ENCODE measurements around the gene REPIN1.

REPIN1 gene

DNA sequence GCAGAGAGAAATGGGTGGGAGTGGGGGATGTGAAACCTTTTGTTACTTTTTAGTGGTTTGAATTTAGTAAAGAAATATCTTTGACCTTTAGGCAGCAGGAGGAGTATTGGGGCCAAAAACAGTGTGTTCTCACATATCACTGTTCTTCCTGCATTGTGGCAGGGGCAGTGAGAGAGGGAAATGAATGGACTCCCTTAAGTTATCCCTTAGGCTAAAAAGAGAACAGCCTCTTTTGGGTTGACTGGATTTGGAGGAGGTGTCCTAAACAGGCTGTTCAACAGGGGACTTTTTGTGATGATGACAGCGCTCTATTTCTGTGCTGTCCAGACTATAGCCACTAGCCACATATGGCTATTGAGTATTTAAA, 32.8 kb downstream of the REPIN1 start:
- Histone ChIP-seq H2BK12ac (ENCODE audit: low read length) (peak overlapping the region; percentile 98), H3K9me3 (ENCODE audit: insufficient read depth, low read depth, low read length) (peaks cover 1% of the 10 kb centered on the region), H3K4me1 (ENCODE audit: control insufficient read depth in 1 of 2, insufficient read depth in 2 of 2, low read length in 2 of 2) (peaks cover 55 to 72% of the 10 kb centered on the region in 2 experiments), H3K23ac (ENCODE audit: low read length) (no peak overlapping the region), H2AFZ (ENCODE audit: insufficient read depth, low read length, poor library complexity) (peak overlapping the region; percentile 33), H4K8ac (ENCODE audit: low read depth, low read length) (peak overlapping the region; percentile 87), H3K4me3 (ENCODE audit: low read depth, low read length) (no peak overlapping the region), H2BK5ac (ENCODE audit: low read depth, low read length, poor library complexity) (peak overlapping the region; percentile 97), H3K27ac (ENCODE audit: low read depth, low read length) (peak overlapping the region; percentile 93), H3K79me2 (ENCODE audit: control insufficient read depth, insufficient read depth, low read length, poor library complexity) (peaks cover 38% of the 10 kb centered on the region), H4K91ac (ENCODE audit: low read depth, low read length) (peak overlapping the region; percentile 97), H3K4ac (ENCODE audit: low read depth, low read length) (peak overlapping the region; percentile 90), H3K9ac (ENCODE audit: low read length) (no peak overlapping the region), H3K27me3 (ENCODE audit: insufficient read depth, low read length) (no peaks in the 10 kb centered on the region), H2BK120ac (ENCODE audit: insufficient read depth, low read length, poor library complexity) (peak overlapping the region; percentile 98), H3K4me2 (ENCODE audit: low read length) (no peak overlapping the region), H3K18ac (ENCODE audit: low read length) (peak overlapping the region; percentile 92), H3K36me3 (ENCODE audit: control insufficient read depth in 1 of 2, insufficient read depth in 2 of 2, low read length in 2 of 2) (peaks cover 16 to 18% of the 10 kb centered on the region in 2 experiments), H3K14ac (ENCODE audit: low read length) (peak overlapping the region; percentile 97), H3K79me1 (ENCODE audit: low read length) (peaks cover 75% of the 10 kb centered on the region), H4K12ac (ENCODE audit: low read depth, low read length) (no peak overlapping the region), H2AK5ac (ENCODE audit: low read length) (peak overlapping the region; percentile 93)
- WGBS (ENCODE audit: extremely low coverage, insufficient coverage, insufficient read length): no CpG with 5 or more reads among the region's 1 CpG
- no peak for DNase-seq

DNA sequence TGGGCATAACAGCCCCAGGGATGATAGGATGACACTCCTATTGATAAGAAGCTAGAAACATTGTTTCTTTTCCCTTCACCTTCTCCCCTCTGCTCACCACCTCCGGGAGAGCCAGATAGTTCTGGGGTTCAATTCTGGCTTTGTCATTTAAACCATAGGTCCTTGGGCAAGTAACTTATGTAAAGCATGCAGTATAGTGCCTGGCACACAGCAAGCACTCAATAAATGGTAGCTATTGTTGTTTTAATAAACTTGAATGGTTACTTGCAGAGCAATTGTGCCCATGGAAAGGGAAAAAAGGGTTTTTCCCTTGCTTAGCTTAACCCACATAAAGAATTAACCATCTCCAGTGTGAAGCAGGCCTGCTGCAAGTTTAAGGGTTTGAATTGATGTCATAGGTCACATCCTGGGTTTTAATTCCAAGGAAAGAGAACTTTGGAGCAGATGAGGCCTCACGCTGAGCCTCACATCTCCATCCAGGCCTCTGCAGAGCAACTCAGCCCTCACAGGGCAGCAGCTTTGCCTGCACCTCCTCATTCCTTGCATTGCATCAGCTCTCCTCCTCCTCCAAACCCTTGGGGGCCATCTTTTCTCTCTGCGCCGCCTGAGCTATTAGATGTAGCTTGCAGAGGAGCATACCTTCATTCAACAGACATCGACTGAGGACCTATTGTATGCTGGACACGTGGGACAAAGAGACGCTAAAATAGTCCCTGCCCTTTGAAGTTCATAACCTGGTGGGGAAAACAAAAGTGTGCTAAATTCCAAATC, 33.4 kb downstream of the REPIN1 start:
- no CpG with 5 or more reads among the region's 7 CpGs for WGBS (ENCODE audit: extremely low coverage, insufficient coverage, insufficient read length)

DNA sequence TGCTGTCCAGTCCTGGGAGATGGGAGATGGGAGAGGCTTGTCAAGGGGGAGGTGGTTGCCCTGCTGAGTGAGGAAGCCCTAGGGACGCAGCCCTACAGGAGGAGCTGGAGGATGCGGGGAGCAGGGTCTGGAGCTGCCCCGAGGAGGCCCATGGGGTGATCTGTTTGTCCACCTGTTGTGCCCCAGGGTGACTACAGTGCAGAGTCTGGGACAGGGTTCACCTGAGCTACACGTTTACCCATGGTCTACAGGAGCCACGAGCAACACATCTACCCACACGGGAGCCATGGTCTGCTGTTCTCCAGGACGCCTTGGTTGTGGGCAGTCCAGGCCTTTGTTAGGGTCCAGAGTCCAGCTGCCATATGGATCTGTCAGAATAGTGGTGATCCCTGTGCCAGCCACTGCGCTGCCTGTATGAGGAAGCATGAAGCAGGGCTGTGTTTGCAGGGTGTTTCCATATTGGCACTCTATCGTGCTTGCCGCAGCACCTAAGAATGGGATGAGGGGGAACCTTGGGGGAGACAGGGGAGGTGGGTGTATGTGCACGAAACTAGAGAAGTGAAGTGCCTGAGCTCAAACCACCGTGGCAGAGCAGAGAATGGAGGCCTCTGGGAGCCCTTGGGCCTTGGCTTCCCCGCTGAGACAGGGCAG, 34.2 kb downstream of the REPIN1 start:
- no peak overlapping the region for H3K23ac ChIP-seq (ENCODE audit: low read length)
- H2BK5ac ChIP-seq (ENCODE audit: low read depth, low read length, poor library complexity): peak overlapping the region; percentile 98
- peak overlapping the region; percentile 77 for H3K4ac ChIP-seq (ENCODE audit: low read depth, low read length)
- H3K36me3 ChIP-seq (ENCODE audit: control insufficient read depth in 1 of 2, insufficient read depth in 2 of 2, low read length in 2 of 2): peaks cover 9% of the 10 kb centered on the region in 2 experiments
- peaks cover 54 to 75% of the 10 kb centered on the region in 2 experiments for H3K4me1 ChIP-seq (ENCODE audit: control insufficient read depth in 1 of 2, insufficient read depth in 2 of 2, low read length in 2 of 2)
- H3K4me3 ChIP-seq (ENCODE audit: low read depth, low read length): peak overlapping the region; percentile 6
- H3K79me2 ChIP-seq (ENCODE audit: control insufficient read depth, insufficient read depth, low read length, poor library complexity): peaks cover 42% of the 10 kb centered on the region
- H2BK12ac ChIP-seq (ENCODE audit: low read length): peak overlapping the region; percentile 78
- no CpG with 5 or more reads among the region's 13 CpGs for WGBS (ENCODE audit: extremely low coverage, insufficient coverage, insufficient read length)
- peak overlapping the region; percentile 96 for H3K18ac ChIP-seq (ENCODE audit: low read length)
- no peak overlapping the region for H4K12ac ChIP-seq (ENCODE audit: low read depth, low read length)
- peaks cover 1% of the 10 kb centered on the region for H3K9me3 ChIP-seq (ENCODE audit: insufficient read depth, low read depth, low read length)
- peak overlapping the region; percentile 99 for H4K91ac ChIP-seq (ENCODE audit: low read depth, low read length)
- peak overlapping the region; percentile 96 for H2AK5ac ChIP-seq (ENCODE audit: low read length)
- no peak overlapping the region for H3K9ac ChIP-seq (ENCODE audit: low read length)
- DNase-seq: no peak
- no peak overlapping the region for H3K4me2 ChIP-seq (ENCODE audit: low read length)
- H2AFZ ChIP-seq (ENCODE audit: insufficient read depth, low read length, poor library complexity): peak overlapping the region; percentile 40
- peak overlapping the region; percentile 90 for H3K14ac ChIP-seq (ENCODE audit: low read length)
- H2BK120ac ChIP-seq (ENCODE audit: insufficient read depth, low read length, poor library complexity): peak overlapping the region; percentile 98
- peaks cover 72% of the 10 kb centered on the region for H3K79me1 ChIP-seq (ENCODE audit: low read length)
- peak overlapping the region; percentile 93 for H3K27ac ChIP-seq (ENCODE audit: low read depth, low read length)
- H3K27me3 ChIP-seq (ENCODE audit: insufficient read depth, low read length): no peaks in the 10 kb centered on the region
- peak overlapping the region; percentile 91 for H4K8ac ChIP-seq (ENCODE audit: low read depth, low read length)

More for the DNA sequence above, 33.4 kb downstream of the REPIN1 start:
- Histone ChIP-seq H2BK120ac (ENCODE audit: insufficient read depth, low read length, poor library complexity) (peak overlapping the region; percentile 98), H4K91ac (ENCODE audit: low read depth, low read length) (peak overlapping the region; percentile 99), H4K8ac (ENCODE audit: low read depth, low read length) (peak overlapping the region; percentile 66), H3K27me3 (ENCODE audit: insufficient read depth, low read length) (no peaks in the 10 kb centered on the region), H3K4me1 (ENCODE audit: control insufficient read depth in 1 of 2, insufficient read depth in 2 of 2, low read length in 2 of 2) (peaks cover 55 to 76% of the 10 kb centered on the region in 2 experiments), H3K18ac (ENCODE audit: low read length) (peak overlapping the region; percentile 96), H3K4ac (ENCODE audit: low read depth, low read length) (peak overlapping the region; percentile 77), H3K23ac (ENCODE audit: low read length) (no peak overlapping the region), H2AK5ac (ENCODE audit: low read length) (peak overlapping the region; percentile 96), H3K9ac (ENCODE audit: low read length) (no peak overlapping the region), H2BK12ac (ENCODE audit: low read length) (peak overlapping the region; percentile 78), H3K9me3 (ENCODE audit: insufficient read depth, low read depth, low read length) (peaks cover 1% of the 10 kb centered on the region), H4K12ac (ENCODE audit: low read depth, low read length) (no peak overlapping the region), H3K14ac (ENCODE audit: low read length) (peak overlapping the region; percentile 90), H3K36me3 (ENCODE audit: control insufficient read depth in 1 of 2, insufficient read depth in 2 of 2, low read length in 2 of 2) (peaks cover 11 to 13% of the 10 kb centered on the region in 2 experiments), H2AFZ (ENCODE audit: insufficient read depth, low read length, poor library complexity) (peak overlapping the region; percentile 40), H3K4me2 (ENCODE audit: low read length) (no peak overlapping the region), H3K27ac (ENCODE audit: low read depth, low read length) (peak overlapping the region; percentile 93), H3K4me3 (ENCODE audit: low read depth, low read length) (no peak overlapping the region), H3K79me1 (ENCODE audit: low read length) (peaks cover 74% of the 10 kb centered on the region), H3K79me2 (ENCODE audit: control insufficient read depth, insufficient read depth, low read length, poor library complexity) (peaks cover 42% of the 10 kb centered on the region), H2BK5ac (ENCODE audit: low read depth, low read length, poor library complexity) (peak overlapping the region; percentile 98)
- no peak for DNase-seq

DNA sequence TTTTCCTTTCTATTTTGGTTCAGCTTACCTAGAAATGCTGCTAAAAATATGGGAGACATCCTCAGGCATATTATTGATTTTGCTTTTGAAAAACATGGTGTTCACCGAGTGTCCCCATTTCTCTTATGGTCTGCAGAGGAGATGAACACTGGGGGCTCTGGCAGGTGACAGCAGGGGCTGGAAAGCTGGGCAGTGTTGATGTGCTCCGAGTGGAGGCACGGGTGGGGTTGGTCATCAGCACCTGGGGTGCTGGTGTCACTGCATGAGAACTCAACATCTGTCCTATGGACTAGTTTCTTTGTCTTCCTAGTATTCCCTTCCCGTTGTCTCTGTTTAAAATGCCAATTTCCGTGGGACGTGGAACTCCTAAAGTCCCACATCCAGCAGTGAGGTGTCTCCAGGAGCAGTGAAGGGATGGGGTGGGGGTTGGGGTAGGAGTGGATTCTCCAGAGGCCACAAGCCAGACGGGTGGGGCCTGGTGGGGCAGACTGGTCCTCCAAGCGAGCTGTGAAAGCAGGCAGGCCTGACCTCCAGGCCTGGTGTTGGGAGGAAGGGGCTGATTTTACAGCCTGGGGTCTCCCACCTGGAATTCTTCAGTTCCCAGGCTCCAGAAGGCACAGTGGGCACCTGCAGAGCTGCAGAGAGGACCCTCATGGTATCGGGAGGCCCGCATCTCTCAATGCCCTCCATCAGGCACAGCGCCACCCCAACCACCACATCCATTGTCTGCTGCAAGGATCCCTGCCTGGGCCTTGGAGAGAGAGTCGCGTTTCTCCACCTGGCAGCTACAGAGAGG, 35.0 kb downstream of the REPIN1 start:
- Histone ChIP-seq H3K18ac (ENCODE audit: low read length) (peak overlapping the region; percentile 96), H3K4me2 (ENCODE audit: low read length) (peak overlapping the region; percentile 7), H3K27me3 (ENCODE audit: insufficient read depth, low read length) (no peaks in the 10 kb centered on the region), H3K79me1 (ENCODE audit: low read length) (peaks cover 64% of the 10 kb centered on the region), H2BK12ac (ENCODE audit: low read length) (peak overlapping the region; percentile 78), H4K8ac (ENCODE audit: low read depth, low read length) (peak overlapping the region; percentile 91), H3K27ac (ENCODE audit: low read depth, low read length) (peak overlapping the region; percentile 96), H2AFZ (ENCODE audit: insufficient read depth, low read length, poor library complexity) (peak overlapping the region; percentile 52), H3K79me2 (ENCODE audit: control insufficient read depth, insufficient read depth, low read length, poor library complexity) (peaks cover 39% of the 10 kb centered on the region), H3K4me1 (ENCODE audit: control insufficient read depth in 1 of 2, insufficient read depth in 2 of 2, low read length in 2 of 2) (peaks cover 46 to 67% of the 10 kb centered on the region in 2 experiments), H3K14ac (ENCODE audit: low read length) (peak overlapping the region; percentile 43), H2AK5ac (ENCODE audit: low read length) (peak overlapping the region; percentile 98), H3K9me3 (ENCODE audit: insufficient read depth, low read depth, low read length) (peaks cover 1% of the 10 kb centered on the region), H3K36me3 (ENCODE audit: control insufficient read depth in 1 of 2, insufficient read depth in 2 of 2, low read length in 2 of 2) (peaks cover 11 to 13% of the 10 kb centered on the region in 2 experiments), H3K23ac (ENCODE audit: low read length) (no peak overlapping the region), H2BK120ac (ENCODE audit: insufficient read depth, low read length, poor library complexity) (peak overlapping the region; percentile 98), H4K91ac (ENCODE audit: low read depth, low read length) (peak overlapping the region; percentile 99), H3K4me3 (ENCODE audit: low read depth, low read length) (no peak overlapping the region), H3K4ac (ENCODE audit: low read depth, low read length) (peak overlapping the region; percentile 77), H3K9ac (ENCODE audit: low read length) (no peak overlapping the region), H2BK5ac (ENCODE audit: low read depth, low read length, poor library complexity) (peak overlapping the region; percentile 98), H4K12ac (ENCODE audit: low read depth, low read length) (peak overlapping the region; percentile 39)
- no peak for DNase-seq
- no CpG with 5 or more reads among the region's 13 CpGs for WGBS (ENCODE audit: extremely low coverage, insufficient coverage, insufficient read length)
